GM12878 (cell line): ENCODE measurements around the gene NBPF1. TPM values are rescaled to one million over a fixed set of nuclear protein-coding genes. Genes with fewer than 3 reads are reported as not detected.
"Not testable (repeated sequence)": the region's sequence is repeated elsewhere in the genome, so short reads cannot be mapped to it uniquely, and the experiment has no call there.

Source experiments
- ATAC-seq: fragments of 200-7000 bp; cut with Tn5 transposase; 3 replicates; pipeline ENCODE4 v1.9.1; 2020; ENCODE audit warnings: mild to moderate bottlenecking, moderate library complexity
- BruUV-seq: library from RNA; stranded (reverse); fragments of 400-500 nt; replicated peaks from 2 replicates; lab custom pipeline; 2021; lab: Mats Ljungman, UMichigan
- CTCF ChIA-PET: fragments of 300-600 bp; sonication (Branson Sonifier 250); formaldehyde crosslinking; extraction: SDS; loops from one replicate; lab custom pipeline; 2021; ENCODE audit warnings: inconsistent platforms; lab: Yijun Ruan, JAX
- POLR2A ChIA-PET: fragments of 350-600 bp; formaldehyde crosslinking; extraction: SDS; loops from one replicate; lab custom pipeline; 2021; ENCODE audit warnings: inconsistent platforms; lab: Charles Lee
- RAD21 ChIA-PET: fragments of 300-600 bp; sonication (Branson Sonifier 250); formaldehyde crosslinking; loops from one replicate; lab custom pipeline; 2023; ENCODE audit warnings: antibody characterized with exemption; ENCODE audit not compliant: unreplicated experiment; lab: Charles Lee
- SMC1A ChIA-PET: fragments of 300-600 bp; sonication (Branson Sonifier 250); formaldehyde crosslinking; loops from one replicate; lab custom pipeline; 2023; ENCODE audit not compliant: unreplicated experiment, uncharacterized antibody; lab: Charles Lee
- DNase-seq: peaks from one replicate; pipeline ENCODE4 v3.0.0-alpha.2; 2011; ENCODE audit warnings: low read depth, low spot score
- FAIRE-seq: peaks from 3 replicates; lab custom pipeline; 2011; peaks lifted over from hg19 to GRCh38; lab: Jason Lieb, UNC
- H2AFZ ChIP-seq: 2 replicates; pipeline ENCODE4 v1.6.0; 2011; ENCODE audit warnings: low read depth, low read length, control low read depth; ENCODE audit not compliant: control insufficient read depth
- H3K27ac ChIP-seq: 2 replicates; pipeline ENCODE4 v1.5.1; 2011; ENCODE audit warnings: control low read depth; ENCODE audit not compliant: control insufficient read depth, insufficient read depth
- H3K27me3 ChIP-seq, 2 experiments: replicated peaks in 1 of 2; 2 replicates each; pipeline versions ENCODE4 v1.6.0 to v1.6.1; 2011; ENCODE audit warnings: low read length in 1 of 2; ENCODE audit not compliant: control insufficient read depth in 2 of 2, insufficient read depth in 2 of 2
- H3K36me3 ChIP-seq, 2 experiments: 2 replicates each; pipeline ENCODE4 v1.5.1; 2011; ENCODE audit warnings: low read length in 1 of 2; ENCODE audit not compliant: control insufficient read depth in 2 of 2, insufficient read depth in 2 of 2
- H3K4me1 ChIP-seq: 2 replicates; pipeline ENCODE4 v1.6.1; 2011; ENCODE audit warnings: mild to moderate bottlenecking, low read length, moderate library complexity, mixed read lengths; ENCODE audit not compliant: control insufficient read depth, insufficient read depth
- H3K4me2 ChIP-seq: 2 replicates; pipeline ENCODE4 v1.6.0; 2011; ENCODE audit warnings: control low read depth; ENCODE audit not compliant: control insufficient read depth, insufficient read depth
- H3K4me3 ChIP-seq: fragments of 200-600 bp; sonication (generic); 2 replicates; pipeline ENCODE4 v1.5.1; 2016
- H3K79me2 ChIP-seq: 2 replicates; pipeline ENCODE4 v1.6.0; 2011; ENCODE audit warnings: low read length; ENCODE audit not compliant: control insufficient read depth, insufficient read depth
- H3K9ac ChIP-seq: 2 replicates; pipeline ENCODE4 v1.8.0; 2011; ENCODE audit warnings: low read length, control low read depth, mixed read lengths; ENCODE audit not compliant: control insufficient read depth, insufficient read depth
- H3K9me3 ChIP-seq: replicated peaks from 3 replicates; pipeline ENCODE4 v1.5.1; 2011; ENCODE audit warnings: mild to moderate bottlenecking, low read length; ENCODE audit not compliant: control insufficient read depth, insufficient read depth
- H4K20me1 ChIP-seq: 2 replicates; pipeline ENCODE4 v1.6.0; 2011; ENCODE audit not compliant: control insufficient read depth, insufficient read depth
- WGBS: methylation state at CpG from one replicate; pipeline ENCODE4 v1.1.6; 2016; ENCODE audit warnings: low lambda C conversion rate; ENCODE audit not compliant: insufficient replicate concordance, insufficient coverage; ENCODE audit errors: missing lambda C conversion rate; 5-methylcytosine and 5-hydroxymethylcytosine counted together
- in situ Hi-C: fragments of 300-500 bp; cut with MboI; formaldehyde crosslinking; loops from 9 replicates; pipeline ENCODE4 v1.14.3; 2018; ENCODE audit warnings: mixed read lengths
- intact Hi-C: fragments of 100-400 bp; cut with micrococcal nuclease; formaldehyde crosslinking; loops from one replicate; pipeline ENCODE4 v1.14.2; 2022; ENCODE audit not compliant: unreplicated experiment
- polyA plus RNA-seq, 11 experiments: library from polyadenylated mRNA; depleted of rRNA in 4 of 11; unstranded in 6 of 11; stranded (reverse) in 5 of 11; fragments of >200 nt; fragmentation: Nextera tagmentation in 4 of 11; fragmentation: Illumina TruSeq in 1 of 11; extraction: Ambion mirVana in 4 of 11; extraction: Trizol in 1 of 11; gene quantifications; 1 replicate in 1 of 11; 2 replicates in 10 of 11; pipeline versions ENCODE4 v1.2.1 to v1.2.3, GENCODE V29; 2011 to 2016; ENCODE audit warnings: inconsistent platforms in 2 of 11, missing spikeins in 2 of 11, low read depth in 1 of 11
- total RNA-seq, 4 experiments: library from RNA; depleted of rRNA in 3 of 4; stranded (reverse); fragments of >200 nt in 3 of 4; fragmentation: Illumina TruSeq in 1 of 4; extraction: Trizol in 1 of 4; gene quantifications; 2 replicates each; pipeline versions ENCODE4 v1.2.1 to v1.2.3, GENCODE V29; 2013 to 2021

NBPF1 gene
- total and polyA plus RNA-seq, 10 of the 15 experiments (the other 5 are each of a cell fraction or from before 2014, with no cell fraction given) = 0.20 to 3.4 (median 0.71) TPM

GRCh38 chr1:16528338-16528737, 85.0 kb downstream of the NBPF1 start:
- H3K36me3 ChIP-seq, H3K4me3 ChIP-seq, intact Hi-C loops, H2AFZ ChIP-seq, BruUV-seq, in situ Hi-C loops, H3K4me1 ChIP-seq, H3K27me3 ChIP-seq, FAIRE-seq, H3K9me3 ChIP-seq, RAD21 ChIA-PET, H3K27ac ChIP-seq, ATAC-seq, H3K79me2 ChIP-seq, SMC1A ChIA-PET, POLR2A ChIA-PET, H3K4me2 ChIP-seq, DNase-seq, H3K9ac ChIP-seq, CTCF ChIA-PET, H4K20me1 ChIP-seq: not testable (repeated sequence)
- 40% methylated on average over 3 of the region's 3 CpGs for WGBS

GRCh38 chr1:16525769-16526168, 87.6 kb downstream of the NBPF1 start:
- SMC1A ChIA-PET, RAD21 ChIA-PET, FAIRE-seq: not testable (repeated sequence)

GRCh38 chr1:16521679-16522078, 91.7 kb downstream of the NBPF1 start:
- H2AFZ ChIP-seq, H3K27me3 ChIP-seq, H3K79me2 ChIP-seq, H3K9ac ChIP-seq, H3K4me2 ChIP-seq, H3K27ac ChIP-seq, H3K9me3 ChIP-seq, ATAC-seq, H4K20me1 ChIP-seq, H3K36me3 ChIP-seq, CTCF ChIA-PET, H3K4me3 ChIP-seq, DNase-seq, SMC1A ChIA-PET, in situ Hi-C loops, POLR2A ChIA-PET, FAIRE-seq, BruUV-seq, RAD21 ChIA-PET, intact Hi-C loops, H3K4me1 ChIP-seq: not testable (repeated sequence)
- 37% methylated on average over 5 of the region's 5 CpGs for WGBS

More at GRCh38 chr1:16525769-16526168, 87.6 kb downstream of the NBPF1 start:
- intact Hi-C loops, in situ Hi-C loops, DNase-seq, H3K36me3 ChIP-seq, H3K9me3 ChIP-seq, CTCF ChIA-PET, BruUV-seq, ATAC-seq, H3K27ac ChIP-seq, H3K79me2 ChIP-seq, H3K4me3 ChIP-seq, H3K9ac ChIP-seq, H4K20me1 ChIP-seq, POLR2A ChIA-PET, H3K4me2 ChIP-seq, H3K4me1 ChIP-seq, H2AFZ ChIP-seq, H3K27me3 ChIP-seq: not testable (repeated sequence)
